ENCODE data around the gene CDK4. TPM values are rescaled to one million over a fixed set of nuclear protein-coding genes. Genes with fewer than 3 reads are reported as not detected.
"Not testable (repeated sequence)": the region's sequence is repeated elsewhere in the genome, so short reads cannot be mapped to it uniquely, and the experiment has no call there.

Gene CDK4
- total RNA-seq, 1 donor from 2014 or later = 180 TPM

- no peaks in the 10 kb centered on the region for H3K9me3 Mint-ChIP-seq
- no peaks in the 10 kb centered on the region for H3K4me1 Mint-ChIP-seq (ENCODE audit: low read depth)
- H3K4me3 Mint-ChIP-seq (ENCODE audit: low read depth) = no peak overlapping the region
- intact Hi-C loops (cut with micrococcal nuclease) = no loop called here
- DNase-seq (ENCODE audit: low spot score) = no peak
- H3K27ac Mint-ChIP-seq = no peak overlapping the region
- peaks cover 44% of the 10 kb centered on the region for H3K36me3 Mint-ChIP-seq (ENCODE audit: low read depth)
- H3K27me3 Mint-ChIP-seq (ENCODE audit: low read depth) = no peaks in the 10 kb centered on the region
Observed at GRCh38 chr12:57722716-57723629, 29.1 kb downstream of the CDK4 start.

- DNase-seq (ENCODE audit: low spot score); H3K4me3 Mint-ChIP-seq (ENCODE audit: low read depth); H3K27me3 Mint-ChIP-seq (ENCODE audit: low read depth); H3K9me3 Mint-ChIP-seq; H3K27ac Mint-ChIP-seq; intact Hi-C loops (cut with micrococcal nuclease); H3K4me1 Mint-ChIP-seq (ENCODE audit: low read depth): not testable (repeated sequence)
- peaks cover 45% of the 10 kb centered on the region for H3K36me3 Mint-ChIP-seq (ENCODE audit: low read depth)
Observed at GRCh38 chr12:57721846-57722608, 30.1 kb downstream of the CDK4 start.

- no peaks in the 10 kb centered on the region for H3K27me3 Mint-ChIP-seq (ENCODE audit: low read depth)
- peaks cover 52% of the 10 kb centered on the region for H3K36me3 Mint-ChIP-seq (ENCODE audit: low read depth)
- H3K4me3 Mint-ChIP-seq (ENCODE audit: low read depth) = no peak overlapping the region
- no peaks in the 10 kb centered on the region for H3K4me1 Mint-ChIP-seq (ENCODE audit: low read depth)
- intact Hi-C loops (cut with micrococcal nuclease) = no loop called here
- no peak overlapping the region for H3K27ac Mint-ChIP-seq
- no peaks in the 10 kb centered on the region for H3K9me3 Mint-ChIP-seq
- DNase-seq (ENCODE audit: low spot score) = no peak
Observed at GRCh38 chr12:57720606-57721595, 31.2 kb downstream of the CDK4 start.

- intact Hi-C loops (cut with micrococcal nuclease) = no loop called here
- Mint-ChIP-seq H3K4me1 (ENCODE audit: low read depth) (no peaks in the 10 kb centered on the region), H3K27ac (no peak overlapping the region), H3K4me3 (ENCODE audit: low read depth) (no peak overlapping the region), H3K36me3 (ENCODE audit: low read depth) (peaks cover 53% of the 10 kb centered on the region), H3K27me3 (ENCODE audit: low read depth) (no peaks in the 10 kb centered on the region), H3K9me3 (no peaks in the 10 kb centered on the region)
- no peak for DNase-seq (ENCODE audit: low spot score)
Observed at GRCh38 chr12:57719777-57720605, 32.1 kb downstream of the CDK4 start.

- H3K36me3 Mint-ChIP-seq (ENCODE audit: low read depth) = peaks cover 50% of the 10 kb centered on the region
Observed at GRCh38 chr12:57718641-57719528, 33.2 kb downstream of the CDK4 start.

GRCh38 chr12:57717846-57718640 lies 34.1 kb downstream of the CDK4 start:
- Mint-ChIP-seq H3K9me3 (no peaks in the 10 kb centered on the region), H3K27me3 (ENCODE audit: low read depth) (no peaks in the 10 kb centered on the region), H3K27ac (no peak overlapping the region), H3K4me1 (ENCODE audit: low read depth) (no peaks in the 10 kb centered on the region), H3K36me3 (ENCODE audit: low read depth) (peaks cover 54% of the 10 kb centered on the region), H3K4me3 (ENCODE audit: low read depth) (no peak overlapping the region)
- DNase-seq (ENCODE audit: low spot score) = no peak
- intact Hi-C loops (cut with micrococcal nuclease) = no loop called here

More at GRCh38 chr12:57718641-57719528, 33.2 kb downstream of the CDK4 start:
- Mint-ChIP-seq H3K4me3 (ENCODE audit: low read depth) (no peak overlapping the region), H3K27ac (no peak overlapping the region), H3K9me3 (no peaks in the 10 kb centered on the region), H3K4me1 (ENCODE audit: low read depth) (no peaks in the 10 kb centered on the region), H3K27me3 (ENCODE audit: low read depth) (no peaks in the 10 kb centered on the region)
- no peak for DNase-seq (ENCODE audit: low spot score)
- intact Hi-C loops (cut with micrococcal nuclease) = no loop called here

GRCh38 chr12:57717131-57717530 lies 35.0 kb downstream of the CDK4 start:
- no peaks in the 10 kb centered on the region for H3K9me3 Mint-ChIP-seq
- H3K27me3 Mint-ChIP-seq (ENCODE audit: low read depth) = no peaks in the 10 kb centered on the region
- DNase-seq (ENCODE audit: low spot score) = no peak
- no peak overlapping the region for H3K27ac Mint-ChIP-seq
- intact Hi-C loops (cut with micrococcal nuclease) = no loop called here
- H3K4me1 Mint-ChIP-seq (ENCODE audit: low read depth) = no peaks in the 10 kb centered on the region
- no peak overlapping the region for H3K4me3 Mint-ChIP-seq (ENCODE audit: low read depth)
- H3K36me3 Mint-ChIP-seq (ENCODE audit: low read depth) = peaks cover 61% of the 10 kb centered on the region

- Mint-ChIP-seq H3K27ac (no peak overlapping the region), H3K9me3 (no peaks in the 10 kb centered on the region), H3K36me3 (ENCODE audit: low read depth) (peaks cover 65% of the 10 kb centered on the region), H3K27me3 (ENCODE audit: low read depth) (no peaks in the 10 kb centered on the region), H3K4me3 (ENCODE audit: low read depth) (no peak overlapping the region), H3K4me1 (ENCODE audit: low read depth) (no peaks in the 10 kb centered on the region)
- intact Hi-C loops (cut with micrococcal nuclease) = no loop called here
- no peak for DNase-seq (ENCODE audit: low spot score)
Observed at GRCh38 chr12:57716305-57716704, 35.8 kb downstream of the CDK4 start.

GRCh38 chr12:57715786-57716185 lies 36.3 kb downstream of the CDK4 start:
- Mint-ChIP-seq H3K4me1 (ENCODE audit: low read depth) (no peaks in the 10 kb centered on the region), H3K36me3 (ENCODE audit: low read depth) (peaks cover 65% of the 10 kb centered on the region), H3K27me3 (ENCODE audit: low read depth) (no peaks in the 10 kb centered on the region), H3K9me3 (no peaks in the 10 kb centered on the region), H3K4me3 (ENCODE audit: low read depth) (no peak overlapping the region), H3K27ac (no peak overlapping the region)
- intact Hi-C loops (cut with micrococcal nuclease) = no loop called here
- no peak for DNase-seq (ENCODE audit: low spot score)

- H3K27ac Mint-ChIP-seq; H3K9me3 Mint-ChIP-seq; H3K4me1 Mint-ChIP-seq (ENCODE audit: low read depth); DNase-seq (ENCODE audit: low spot score); H3K4me3 Mint-ChIP-seq (ENCODE audit: low read depth); H3K27me3 Mint-ChIP-seq (ENCODE audit: low read depth); intact Hi-C loops (cut with micrococcal nuclease): not testable (repeated sequence)
- H3K36me3 Mint-ChIP-seq (ENCODE audit: low read depth) = peaks cover 65% of the 10 kb centered on the region
Observed at GRCh38 chr12:57715036-57715748, 36.9 kb downstream of the CDK4 start.
